Measurements from ENCODE around the gene MAST4.

MAST4 gene

DNA sequence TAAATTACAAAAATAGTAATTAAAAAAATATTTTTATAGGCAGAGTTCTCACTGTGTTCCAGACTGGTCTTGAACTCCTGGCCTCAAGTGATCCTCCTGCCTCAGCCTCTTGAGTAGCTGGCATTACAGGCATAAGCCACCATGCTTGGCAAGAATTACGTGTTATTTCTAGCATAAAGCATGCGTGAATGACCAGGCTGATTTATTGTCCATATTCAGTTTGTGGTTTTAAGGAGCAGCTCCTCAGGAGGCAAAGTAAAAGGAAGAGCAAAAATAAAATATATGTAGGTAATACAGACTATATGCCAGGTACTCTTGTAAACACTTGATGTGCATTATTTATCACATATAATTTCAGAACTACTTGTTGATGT is 607.5 kb downstream of the MAST4 start:
- no peak for TF ChIP-seq ZNF274 (IDR thresholded peaks at IDR 0.05; ENCODE audit: low read depth, low read length)
- no peak overlapping the region for H3K4me3 ChIP-seq (ENCODE audit: low read length)

DNA sequence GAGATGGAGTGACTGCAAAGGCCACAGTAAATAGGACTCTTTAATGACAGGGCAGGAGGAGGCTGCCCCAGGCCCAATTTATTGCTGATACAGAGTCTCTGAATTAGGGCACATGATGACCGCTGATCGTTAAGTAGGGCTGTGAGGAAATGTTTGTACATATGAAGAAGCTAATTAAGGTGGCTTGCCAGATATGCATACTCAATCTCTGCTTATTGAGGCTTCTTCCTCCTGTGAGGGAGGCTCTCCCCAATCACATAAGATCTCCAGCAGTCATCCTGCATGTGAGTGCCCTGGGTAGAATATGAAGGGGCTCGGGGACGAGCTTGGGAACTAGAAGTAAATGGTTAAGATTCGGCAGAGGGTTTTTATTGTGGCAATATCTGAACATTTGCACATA is 608.6 kb downstream of the MAST4 start:
- no peak for TF ChIP-seq ZNF274 (IDR thresholded peaks at IDR 0.05; ENCODE audit: low read depth, low read length)
- no peak overlapping the region for H3K4me3 ChIP-seq (ENCODE audit: low read length)

DNA sequence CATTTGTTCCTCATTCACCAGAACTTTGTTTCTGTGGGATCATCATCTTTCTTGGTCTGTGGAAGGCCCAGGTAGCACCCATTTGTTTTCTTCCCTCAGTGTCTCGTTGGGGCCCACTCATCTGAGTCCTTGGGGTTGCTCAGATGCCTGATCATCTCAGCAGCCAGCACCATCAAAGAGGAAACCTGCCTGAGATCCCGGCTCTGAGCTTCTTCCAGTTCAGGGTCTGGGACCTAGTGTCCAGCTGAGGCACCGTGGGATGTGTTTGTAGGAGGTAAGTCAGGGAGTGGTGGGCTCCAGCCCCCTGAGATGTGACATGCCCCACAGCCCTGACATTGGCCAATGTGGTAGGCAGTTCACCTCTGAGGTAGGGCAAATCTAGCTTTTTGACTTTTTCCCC is 609.8 kb downstream of the MAST4 start:
- TF ChIP-seq ZNF274 (IDR thresholded peaks at IDR 0.05; ENCODE audit: low read depth, low read length), result no peak
- no peak overlapping the region; the same call in 1 of the 2 replicates for H3K4me3 ChIP-seq (ENCODE audit: low read length)

DNA sequence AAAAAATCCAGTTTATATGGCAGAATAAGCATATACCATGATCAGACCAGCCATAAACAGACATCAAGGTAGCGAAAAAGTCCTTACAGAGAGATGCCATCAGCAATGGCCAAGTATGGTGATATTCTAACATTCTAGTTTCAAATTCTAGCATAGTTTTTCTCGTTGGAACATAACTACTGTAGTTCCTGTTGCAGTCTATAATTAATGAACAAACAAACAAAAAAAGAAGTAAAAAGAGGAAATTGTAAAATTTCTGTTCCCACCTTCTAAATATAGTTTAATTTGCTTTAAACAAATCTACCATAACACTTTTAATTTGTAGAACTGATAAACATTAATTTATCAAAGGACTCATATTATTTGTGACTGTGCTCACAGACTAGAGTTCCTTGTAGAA is 610.3 kb downstream of the MAST4 start:
- TF ChIP-seq ZNF274 (IDR thresholded peaks at IDR 0.05; ENCODE audit: low read depth, low read length), result no peak
- H3K4me3 ChIP-seq (ENCODE audit: low read length), result no peak overlapping the region; the same call in 1 of the 2 replicates

DNA sequence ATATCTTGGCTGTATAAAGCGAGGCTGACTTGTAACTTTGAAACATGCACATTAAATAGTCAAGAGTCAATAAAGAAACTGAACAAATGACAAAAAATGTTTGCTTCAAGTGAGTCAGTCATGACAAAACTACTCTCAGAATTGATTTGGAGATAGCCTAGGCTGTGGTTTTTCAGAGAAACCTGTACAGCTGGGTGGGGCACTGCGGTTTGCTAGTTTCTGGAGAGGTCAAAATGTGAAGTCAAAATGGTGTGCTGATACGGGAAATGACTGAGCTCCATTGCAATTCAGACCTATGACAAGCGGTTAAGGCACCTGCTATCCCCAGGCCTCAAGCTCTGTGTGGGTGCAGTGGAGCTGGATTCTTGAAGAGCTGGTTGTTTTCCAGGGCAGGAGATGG is 610.7 kb downstream of the MAST4 start:
- no peak overlapping the region for H3K4me3 ChIP-seq (ENCODE audit: low read length)
- TF ChIP-seq ZNF274 (IDR thresholded peaks at IDR 0.05; ENCODE audit: low read depth, low read length), result no peak

DNA sequence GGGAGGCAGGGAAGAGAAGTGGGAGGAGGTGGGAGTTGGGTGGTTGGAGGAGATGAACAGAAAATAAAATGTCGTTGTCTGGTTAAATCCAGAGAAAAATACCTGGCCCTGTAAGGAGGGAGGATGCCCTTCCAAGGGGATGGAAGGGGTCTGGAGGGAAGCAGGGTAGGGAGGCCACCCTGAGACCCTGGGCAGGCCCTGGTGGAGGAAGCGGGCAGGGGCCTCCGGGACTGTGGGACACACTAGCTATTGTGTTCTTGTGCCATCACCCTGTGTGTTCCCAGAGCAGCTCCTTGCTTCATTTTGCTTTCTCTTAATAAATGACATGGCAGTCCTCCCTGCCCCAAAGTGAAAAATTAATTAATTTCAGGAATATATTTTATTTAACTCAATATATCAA is 612.2 kb downstream of the MAST4 start:
- no peak for TF ChIP-seq ZNF274 (IDR thresholded peaks at IDR 0.05; ENCODE audit: low read depth, low read length)

DNA sequence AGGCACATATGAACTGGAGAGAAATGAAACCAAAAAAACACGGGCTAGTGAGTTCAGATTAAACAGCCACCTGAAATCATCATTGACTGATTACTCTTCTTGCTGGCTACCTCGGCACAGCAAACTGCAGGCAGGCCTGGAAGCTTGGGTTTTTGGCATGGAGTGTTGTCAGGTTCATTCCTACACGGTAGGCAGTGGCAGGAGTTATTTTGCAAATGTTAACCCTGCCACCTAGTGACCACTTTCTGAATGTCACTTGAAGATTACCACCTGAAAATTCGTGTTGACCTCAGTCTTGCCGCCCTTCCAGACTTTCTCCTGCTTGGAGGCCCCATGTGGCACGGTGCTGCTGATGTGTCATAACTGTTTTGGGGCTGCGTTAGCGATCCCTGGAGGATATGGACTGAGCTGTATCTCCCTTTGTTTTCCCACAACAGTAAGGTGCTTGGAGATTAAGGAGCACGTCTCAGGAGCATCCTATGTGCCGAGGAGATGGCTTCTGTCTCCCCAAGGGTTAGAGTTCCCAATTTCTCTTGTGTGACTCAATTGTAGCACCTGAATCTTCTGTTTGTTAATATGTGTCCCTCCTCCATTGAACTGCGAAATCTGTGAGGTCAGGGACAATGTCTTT is 613.1 kb downstream of the MAST4 start:
- no peak overlapping the region for H3K4me3 ChIP-seq (ENCODE audit: low read length)
- TF ChIP-seq ZNF274 (IDR thresholded peaks at IDR 0.05; ENCODE audit: low read depth, low read length), result no peak

More for the DNA sequence above, 612.2 kb downstream of the MAST4 start:
- no peak overlapping the region for H3K4me3 ChIP-seq (ENCODE audit: low read length)

DNA sequence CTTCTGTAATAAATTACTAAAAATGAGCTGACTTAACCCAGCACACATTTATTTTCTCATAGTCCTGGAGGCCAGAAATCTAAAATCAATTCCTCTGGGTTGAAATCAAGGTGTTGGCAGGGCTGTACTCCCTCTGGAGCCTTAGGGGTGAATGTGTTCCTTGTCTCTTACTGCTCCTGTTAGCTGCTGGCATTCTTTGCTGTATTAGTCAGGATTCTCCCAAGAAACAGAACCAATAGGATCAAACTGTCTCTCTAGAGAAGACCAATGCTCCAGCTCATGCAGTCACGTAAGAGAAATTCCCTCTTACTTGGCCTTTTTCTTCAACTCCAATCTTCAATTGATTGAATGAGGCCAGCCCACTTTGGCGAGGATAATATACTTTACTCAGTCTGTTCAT is 615.7 kb downstream of the MAST4 start:
- H3K4me3 ChIP-seq (ENCODE audit: low read length), result no peak overlapping the region
- no peak for TF ChIP-seq ZNF274 (IDR thresholded peaks at IDR 0.05; ENCODE audit: low read depth, low read length)

DNA sequence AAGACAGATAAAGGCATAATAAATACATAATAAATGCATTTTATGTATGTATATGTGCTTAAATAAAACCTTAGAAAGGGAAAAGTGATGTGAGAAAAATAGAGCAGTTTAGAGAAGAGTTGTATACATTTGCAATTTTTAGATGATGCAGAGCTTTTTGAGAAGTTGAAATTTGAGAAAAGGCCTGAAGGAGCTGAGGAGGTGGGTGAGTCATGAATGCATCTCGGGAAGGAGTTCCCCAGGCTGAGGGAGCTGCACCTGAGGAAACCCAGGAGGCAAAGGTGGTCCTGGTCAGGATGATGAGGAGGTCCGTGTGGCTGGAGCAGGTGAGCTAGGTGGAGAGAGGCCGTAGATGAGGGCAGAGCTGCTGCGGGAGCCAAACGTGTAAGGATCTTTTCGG is 617.8 kb downstream of the MAST4 start:
- no peak overlapping the region for H3K4me3 ChIP-seq (ENCODE audit: low read length)

DNA sequence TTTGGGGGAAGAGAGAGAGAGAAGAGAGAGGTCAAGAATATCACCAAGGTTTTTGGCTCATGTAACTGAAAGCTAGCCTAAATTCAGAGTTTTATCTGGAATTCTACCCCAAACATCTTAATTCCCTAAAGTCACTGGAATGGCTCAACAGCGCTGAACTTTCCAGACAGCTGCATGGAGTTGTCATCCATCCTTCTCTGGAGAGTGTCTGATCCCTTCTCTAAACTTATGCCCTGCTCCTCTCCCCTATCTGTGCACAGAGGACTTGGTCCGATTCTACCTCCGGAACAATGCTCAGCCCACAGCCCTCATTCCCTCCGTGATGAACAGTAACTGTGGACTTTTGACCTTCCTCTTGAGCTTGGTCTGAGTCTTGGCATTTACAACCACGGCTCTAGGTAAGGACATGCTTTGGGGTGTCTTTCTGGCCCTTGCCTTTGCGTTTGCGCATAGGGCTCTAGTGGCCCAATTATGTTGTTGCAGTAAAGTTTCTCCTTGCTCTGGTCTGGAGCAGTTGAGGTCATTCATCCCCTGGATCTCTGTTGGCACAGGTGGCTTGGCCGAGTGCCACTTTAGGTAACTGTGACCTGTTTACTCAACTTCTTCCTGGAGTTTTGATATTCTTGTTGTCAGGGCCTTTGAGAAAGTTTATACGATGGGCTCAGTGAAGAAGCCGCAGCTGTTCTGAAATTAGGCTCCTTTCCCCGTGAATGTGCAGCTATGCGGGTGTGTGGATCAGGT is 618.7 kb downstream of the MAST4 start:
- TF ChIP-seq ZNF274 (IDR thresholded peaks at IDR 0.05; ENCODE audit: low read depth, low read length), result no peak
- no peak overlapping the region for H3K4me3 ChIP-seq (ENCODE audit: low read length)

More for the DNA sequence above, 617.8 kb downstream of the MAST4 start:
- TF ChIP-seq ZNF274 (IDR thresholded peaks at IDR 0.05; ENCODE audit: low read depth, low read length), result no peak

DNA sequence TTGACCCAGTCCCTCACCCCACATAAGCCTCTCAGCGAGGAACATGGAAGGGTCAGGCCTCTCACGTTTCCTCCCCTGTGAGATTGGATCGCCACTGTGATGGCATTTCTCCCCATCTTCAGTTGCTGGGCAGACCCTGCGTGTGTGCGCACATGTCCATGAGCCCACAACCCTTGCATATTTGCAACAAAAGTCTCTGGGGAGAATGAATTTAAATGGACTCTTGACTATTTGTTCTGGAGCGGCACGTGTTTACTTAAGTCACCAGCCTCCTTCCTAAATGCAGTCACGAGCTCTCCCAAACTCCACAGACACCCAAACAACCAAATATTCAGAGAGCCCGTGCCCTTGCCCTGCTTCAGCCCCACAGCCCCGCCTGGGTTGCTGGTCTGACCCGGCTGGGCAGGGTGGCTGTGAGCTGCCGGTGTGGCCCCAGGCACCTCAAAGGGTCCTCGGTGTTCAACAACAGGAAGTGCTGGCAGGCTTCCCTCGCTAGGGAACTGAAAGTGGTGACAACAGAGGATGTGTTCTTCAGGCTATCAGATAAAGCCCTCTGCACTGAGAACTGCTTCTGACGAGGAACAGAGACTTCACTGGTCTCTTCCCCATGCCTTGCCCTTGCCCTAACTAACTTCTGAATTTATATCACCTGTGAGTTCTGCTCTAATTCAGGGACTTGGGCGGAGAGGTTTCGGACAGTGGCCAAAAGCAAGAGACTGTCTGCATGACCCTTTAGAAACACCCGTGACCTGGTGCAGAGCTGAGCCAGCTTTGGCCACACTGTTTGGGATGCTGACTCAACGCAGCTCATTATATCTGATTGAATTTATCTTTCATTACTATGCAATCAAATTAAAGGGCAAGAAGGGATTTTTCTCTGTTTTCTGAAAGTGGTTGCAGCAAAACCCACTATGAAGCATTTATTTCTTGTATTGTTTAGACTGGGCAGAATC is 619.6 kb downstream of the MAST4 start:
- no peak overlapping the region; the same call in 1 of the 2 replicates for H3K4me3 ChIP-seq (ENCODE audit: low read length)
- TF ChIP-seq ZNF274 (IDR thresholded peaks at IDR 0.05; ENCODE audit: low read depth, low read length), result no peak

DNA sequence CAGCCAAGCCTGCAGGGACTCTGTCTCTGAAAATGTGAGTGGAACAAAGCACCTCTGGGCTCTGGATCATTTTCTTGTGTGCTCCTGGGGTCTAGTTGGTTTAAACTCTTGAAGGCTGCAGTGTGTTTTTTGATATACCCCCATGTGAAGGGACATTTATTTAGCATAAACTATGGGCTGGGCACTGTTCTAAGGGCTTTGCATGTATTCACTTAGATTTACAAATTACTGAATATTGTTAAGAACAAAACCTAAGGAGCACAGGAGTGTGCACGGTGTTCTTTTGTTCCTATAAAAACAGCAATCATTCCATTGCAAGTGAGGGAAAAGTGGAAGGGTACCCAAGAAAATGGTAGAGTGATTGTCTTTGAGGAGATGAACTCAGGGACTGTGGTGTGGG is 620.4 kb downstream of the MAST4 start:
- TF ChIP-seq ZNF274 (IDR thresholded peaks at IDR 0.05; ENCODE audit: low read depth, low read length), result no peak
- no peak overlapping the region; the same call in 1 of the 2 replicates for H3K4me3 ChIP-seq (ENCODE audit: low read length)
